ENCODE results near the gene GPR108.

The GPR108 gene

DNA sequence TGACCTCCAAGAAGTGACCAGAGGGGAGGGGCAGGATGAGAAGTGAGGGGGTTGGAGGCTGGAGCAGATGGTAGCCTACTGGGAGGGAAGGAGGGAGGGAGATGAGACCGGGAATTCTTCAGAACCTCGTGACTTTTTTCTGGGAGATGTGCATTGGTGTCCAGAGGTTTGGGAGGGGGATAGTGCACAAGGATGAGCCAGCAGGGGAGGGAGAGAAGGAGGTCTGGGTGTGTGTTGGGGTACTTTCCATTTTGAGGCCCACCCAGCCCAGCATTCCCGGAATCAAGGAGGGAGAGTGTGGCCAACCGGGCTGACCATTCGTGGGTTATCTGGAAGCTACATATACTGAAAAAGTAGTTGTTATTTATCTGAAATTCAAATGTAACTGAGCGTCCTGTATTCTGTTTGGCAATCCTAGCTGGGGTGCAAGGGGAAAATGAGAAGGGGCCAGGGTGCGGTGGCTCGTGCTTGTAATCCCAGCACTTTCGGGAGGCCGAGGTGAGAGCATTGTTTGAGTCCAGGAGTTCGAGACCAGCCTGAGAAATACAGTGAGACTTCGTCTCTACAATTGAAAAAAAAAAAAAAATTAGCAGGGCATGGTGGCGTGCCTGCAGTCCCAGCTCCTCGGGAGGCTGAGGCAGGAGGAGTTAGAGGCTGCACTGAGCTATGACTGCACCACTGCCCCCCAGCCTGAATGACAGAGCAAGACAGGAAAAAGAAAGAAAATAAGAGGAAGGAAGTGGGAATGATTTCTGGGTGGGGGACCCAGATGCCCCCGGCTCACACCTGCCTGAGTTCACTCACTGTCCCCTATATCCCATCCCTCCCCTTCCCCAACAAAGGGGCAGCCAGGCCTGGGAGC is 12.5 kb downstream of the GPR108 start (continued):
- TF ChIP-seq ZNF510 (tag by site-specific recombination; IDR thresholded peaks at IDR 0.05; ENCODE audit: insufficient replicate concordance) (no peak), GLIS1 (tag by site-specific recombination; IDR thresholded peaks at IDR 0.05) (no peak), ZBTB10 (tag by site-specific recombination; IDR thresholded peaks at IDR 0.05) (no peak)
- TF ChIP-seq, protein P1, sequence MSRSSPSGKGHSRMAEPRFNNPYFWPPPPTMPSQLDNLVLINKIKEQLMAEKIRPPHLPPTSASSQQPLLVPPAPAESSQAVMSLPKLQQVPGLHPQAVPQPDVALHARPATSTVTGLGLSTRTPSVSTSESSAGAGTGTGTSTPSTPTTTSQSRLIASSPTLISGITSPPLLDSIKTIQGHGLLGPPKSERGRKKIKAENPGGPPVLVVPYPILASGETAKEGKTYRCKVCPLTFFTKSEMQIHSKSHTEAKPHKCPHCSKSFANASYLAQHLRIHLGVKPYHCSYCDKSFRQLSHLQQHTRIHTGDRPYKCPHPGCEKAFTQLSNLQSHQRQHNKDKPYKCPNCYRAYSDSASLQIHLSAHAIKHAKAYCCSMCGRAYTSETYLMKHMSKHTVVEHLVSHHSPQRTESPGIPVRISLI (tag by site-specific recombination; IDR thresholded peaks at IDR 0.05) = no peak

DNA sequence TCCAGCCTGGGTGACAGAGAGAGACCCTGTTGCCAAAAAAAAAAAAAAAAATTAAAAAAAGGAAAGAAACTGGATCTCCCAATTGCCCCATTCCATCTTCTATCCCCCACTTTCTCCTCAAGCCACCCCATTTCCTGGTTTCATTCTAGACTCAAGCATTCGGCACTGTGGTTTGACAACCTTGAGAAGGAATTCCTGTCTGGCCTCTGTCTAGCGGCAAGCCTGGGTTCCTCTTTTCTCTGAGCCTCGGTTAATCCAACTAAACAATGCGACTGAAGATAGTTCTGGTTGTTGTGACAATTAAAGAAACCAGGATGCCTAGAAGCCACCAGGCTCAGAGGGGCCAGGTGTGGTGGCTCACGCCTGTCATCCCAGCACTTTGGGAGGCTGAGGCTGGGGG is 13.6 kb downstream of the GPR108 start:
- no peak for TF ChIP-seq ZBTB48 (tag by site-specific recombination; IDR thresholded peaks at IDR 0.05)
- TF ChIP-seq, protein P2, sequence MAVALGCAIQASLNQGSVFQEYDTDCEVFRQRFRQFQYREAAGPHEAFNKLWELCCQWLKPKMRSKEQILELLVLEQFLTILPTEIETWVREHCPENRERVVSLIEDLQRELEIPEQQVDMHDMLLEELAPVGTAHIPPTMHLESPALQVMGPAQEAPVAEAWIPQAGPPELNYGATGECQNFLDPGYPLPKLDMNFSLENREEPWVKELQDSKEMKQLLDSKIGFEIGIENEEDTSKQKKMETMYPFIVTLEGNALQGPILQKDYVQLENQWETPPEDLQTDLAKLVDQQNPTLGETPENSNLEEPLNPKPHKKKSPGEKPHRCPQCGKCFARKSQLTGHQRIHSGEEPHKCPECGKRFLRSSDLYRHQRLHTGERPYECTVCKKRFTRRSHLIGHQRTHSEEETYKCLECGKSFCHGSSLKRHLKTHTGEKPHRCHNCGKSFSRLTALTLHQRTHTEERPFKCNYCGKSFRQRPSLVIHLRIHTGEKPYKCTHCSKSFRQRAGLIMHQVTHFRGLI (tag by site-specific recombination; IDR thresholded peaks at IDR 0.05) = no peak
- no peak overlapping the region for H3K4me3 ChIP-seq (ENCODE audit: low read depth, low read length)
- H3K4me1 ChIP-seq (ENCODE audit: control insufficient read depth, insufficient read depth, low read length) = no peaks in the 10 kb centered on the region
- H3K27ac ChIP-seq (ENCODE audit: extremely low read depth, low read depth, low read length) = no peak overlapping the region
- no peaks in the 10 kb centered on the region for H3K36me3 ChIP-seq (ENCODE audit: control insufficient read depth in 2 of 2, insufficient read depth in 1 of 2, low read length in 2 of 2)
- no peaks in the 10 kb centered on the region for H3K9me3 ChIP-seq (ENCODE audit: control insufficient read depth, insufficient read depth, low read depth, low read length)
- CTCF ChIA-PET = interaction anchor here (0.6 to 1.7 kb wide), 2 partner anchors 13 to 1047 kb away, joined by 3 to 6 read pairs; no protein-coding TSS in a partner anchor
- POLR2A ChIA-PET = no interaction called here

GRCh38 chr19:6723108-6723618 is 14.2 kb downstream of the GPR108 start:
- CTCF ChIA-PET = no interaction called here
- TF ChIP-seq ZNF311 (tag by site-specific recombination; IDR thresholded peaks at IDR 0.05; ENCODE audit: borderline replicate concordance) (no peak), PRDM4 (tag by site-specific recombination; IDR thresholded peaks at IDR 0.05) (peak; percentile 54; the same call in 1 of the 2 replicates), ZNF426 (tag by site-specific recombination; IDR thresholded peaks at IDR 0.05) (no peak), ZNF221 (tag by site-specific recombination; IDR thresholded peaks at IDR 0.05; ENCODE audit: borderline replicate concordance) (no peak), ZNF473 (tag by site-specific recombination; IDR thresholded peaks at IDR 0.05) (no peak), OVOL3 (tag by site-specific recombination; IDR thresholded peaks at IDR 0.05) (no peak), ZBTB1 (tag by site-specific recombination; IDR thresholded peaks at IDR 0.05) (no peak), ZNF664 (tag by site-specific recombination; IDR thresholded peaks at IDR 0.05) (no peak), EGR2 (tag by site-specific recombination; IDR thresholded peaks at IDR 0.05; ENCODE audit: low read depth) (0 out of 2 replicates have a peak, but pooled peaks have one; percentile 6), ZNF639 (tag by site-specific recombination; IDR thresholded peaks at IDR 0.05) (no peak), AEBP2 (tag by site-specific recombination; IDR thresholded peaks at IDR 0.05; ENCODE audit: borderline replicate concordance) (no peak), ZNF174 (tag by site-specific recombination; IDR thresholded peaks at IDR 0.05) (no peak), KLF1 (tag by site-specific recombination; IDR thresholded peaks at IDR 0.05) (0 out of 2 replicates have a peak, but pooled peaks have one; percentile 25), ZNF596 (tag by site-specific recombination; IDR thresholded peaks at IDR 0.05) (no peak)

More at GRCh38 chr19:6723108-6723618, 14.2 kb downstream of the GPR108 start:
- Histone ChIP-seq H3K4me3 (ENCODE audit: low read depth, low read length) (no peak overlapping the region), H3K4me1 (ENCODE audit: control insufficient read depth, insufficient read depth, low read length) (no peaks in the 10 kb centered on the region), H3K9me3 (ENCODE audit: control insufficient read depth, insufficient read depth, low read depth, low read length) (no peaks in the 10 kb centered on the region), H3K27ac (ENCODE audit: extremely low read depth, low read depth, low read length) (no peak overlapping the region), H3K36me3 (ENCODE audit: control insufficient read depth in 2 of 2, insufficient read depth in 1 of 2, low read length in 2 of 2) (no peaks in the 10 kb centered on the region)
- POLR2A ChIA-PET = no interaction called here

All from HEK293 (cell line).